ENCODE results near the gene ANKRD63.

GRCh38 chr15:40245666-40246450 is 37.0 kb downstream of the ANKRD63 start:
- TF ChIP-seq EZH2 (IDR thresholded peaks at IDR 0.05; ENCODE audit: borderline replicate concordance, low read length): no peak
- no peak for TF ChIP-seq CTCF (conservative IDR thresholded peaks at IDR 0.05 in 1 of 2, IDR thresholded peaks at IDR 0.05 in 1 of 2; ENCODE audit: extremely low read depth in 1 of 2, insufficient read depth in 1 of 2, low read depth in 1 of 2, low read length in 2 of 2)
